H9 (cell line): Measurements from ENCODE around the gene LTB4R2. TPM values are rescaled to one million over a fixed set of nuclear protein-coding genes. Genes with fewer than 3 reads are reported as not detected.

Source experiments
- DNase-seq: peaks from one replicate; pipeline ENCODE4 v3.0.0-alpha.2; 2017
- H2AFZ ChIP-seq: one replicate; pipeline ENCODE4 v1.6.1; 2013; ENCODE audit warnings: mild to moderate bottlenecking, low read length, control low read depth, moderate library complexity
- H2AK5ac ChIP-seq: 2 replicates; pipeline ENCODE4 v1.6.1; 2013; ENCODE audit warnings: low read length, control low read depth, mixed read lengths; ENCODE audit not compliant: insufficient read length
- H2BK120ac ChIP-seq: one replicate; pipeline ENCODE4 v1.6.1; 2013; ENCODE audit warnings: low read depth, mild to moderate bottlenecking, low read length, control low read depth, inconsistent platforms; ENCODE audit not compliant: poor library complexity, severe bottlenecking
- H2BK12ac ChIP-seq: 2 replicates; pipeline ENCODE4 v1.6.1; 2013; ENCODE audit warnings: low read length, control low read depth, mixed read lengths, low read depth; ENCODE audit not compliant: insufficient read length
- H2BK15ac ChIP-seq: 2 replicates; pipeline ENCODE4 v1.6.1; 2013; ENCODE audit warnings: low read depth, low read length, control low read depth
- H2BK20ac ChIP-seq: one replicate; pipeline ENCODE4 v1.6.1; 2013; ENCODE audit warnings: low read depth, mild to moderate bottlenecking, low read length, control low read depth, inconsistent platforms; ENCODE audit not compliant: poor library complexity, severe bottlenecking
- H2BK5ac ChIP-seq: 2 replicates; pipeline ENCODE4 v1.6.1; 2013; ENCODE audit warnings: low read length, control low read depth, mixed read lengths; ENCODE audit not compliant: insufficient read length
- H3K14ac ChIP-seq: 2 replicates; pipeline ENCODE4 v1.6.1; 2013; ENCODE audit warnings: low read length, control low read depth; ENCODE audit not compliant: insufficient read depth
- H3K18ac ChIP-seq: 2 replicates; pipeline ENCODE4 v1.6.1; 2013; ENCODE audit warnings: low read depth, mild to moderate bottlenecking, mixed read lengths, low read length, control low read depth; ENCODE audit not compliant: insufficient read length
- H3K23ac ChIP-seq: 2 replicates; pipeline ENCODE4 v1.6.1; 2013; ENCODE audit warnings: low read length, control low read depth, mixed read lengths, low read depth; ENCODE audit not compliant: insufficient read length
- H3K23me2 ChIP-seq: 2 replicates; pipeline ENCODE4 v1.6.1; 2013; ENCODE audit warnings: low read depth, mild to moderate bottlenecking, mixed read lengths, low read length, control low read depth; ENCODE audit not compliant: insufficient read length, poor library complexity, severe bottlenecking
- H3K27ac ChIP-seq: 2 replicates; pipeline ENCODE4 v1.5.1; 2013; ENCODE audit warnings: low read length, control low read depth, mixed read lengths, low read depth; ENCODE audit not compliant: insufficient read length
- H3K27me3 ChIP-seq: 2 replicates; pipeline ENCODE4 v1.6.1; 2013; ENCODE audit warnings: low read length, control low read depth, inconsistent platforms; ENCODE audit not compliant: insufficient read depth
- H3K4ac ChIP-seq: 2 replicates; pipeline ENCODE4 v1.6.1; 2013; ENCODE audit warnings: low read depth, mild to moderate bottlenecking, control low read depth, inconsistent platforms, low read length, moderate library complexity
- H3K4me1 ChIP-seq: 2 replicates; pipeline ENCODE4 v1.6.1; 2013; ENCODE audit warnings: low read length, control low read depth, inconsistent platforms; ENCODE audit not compliant: insufficient read depth
- H3K4me2 ChIP-seq: 2 replicates; pipeline ENCODE4 v1.6.1; 2013; ENCODE audit warnings: low read length, control low read depth, mixed read lengths; ENCODE audit not compliant: insufficient read length, insufficient read depth
- H3K56ac ChIP-seq: 2 replicates; pipeline ENCODE4 v1.6.1; 2013; ENCODE audit warnings: low read depth, mild to moderate bottlenecking, mixed read lengths, low read length, control low read depth; ENCODE audit not compliant: insufficient read length
- H3K79me1 ChIP-seq: 2 replicates; pipeline ENCODE4 v1.6.1; 2013; ENCODE audit warnings: low read depth, mild to moderate bottlenecking, moderate library complexity, low read length, control low read depth, inconsistent platforms; ENCODE audit not compliant: insufficient read depth, poor library complexity, severe bottlenecking
- H3K79me2 ChIP-seq: 2 replicates; pipeline ENCODE4 v1.6.1; 2013; ENCODE audit warnings: low read length, control low read depth, inconsistent platforms; ENCODE audit not compliant: insufficient read depth
- H3K9ac ChIP-seq: 2 replicates; pipeline ENCODE4 v1.6.1; 2013; ENCODE audit warnings: low read length, control low read depth, mixed read lengths; ENCODE audit not compliant: insufficient read length; ENCODE audit errors: extremely low read depth
- H3K9me3 ChIP-seq: one replicate; pipeline ENCODE4 v1.6.1; 2013; ENCODE audit warnings: low read depth, low read length, inconsistent platforms; ENCODE audit not compliant: control insufficient read depth
- H3T11ph ChIP-seq: one replicate; pipeline ENCODE4 v1.6.1; 2013; ENCODE audit warnings: mild to moderate bottlenecking, low read length, control low read depth, inconsistent platforms
- H4K20me1 ChIP-seq: one replicate; pipeline ENCODE4 v1.6.1; 2013; ENCODE audit not compliant: control insufficient read depth, insufficient read length, insufficient read depth
- H4K5ac ChIP-seq: 2 replicates; pipeline ENCODE4 v1.6.1; 2013; ENCODE audit warnings: low read depth, mild to moderate bottlenecking, mixed read lengths, low read length, control low read depth; ENCODE audit not compliant: insufficient read length
- H4K8ac ChIP-seq: replicated peaks from 2 replicates; pipeline ENCODE4 v1.6.1; 2013; ENCODE audit warnings: low read length, control low read depth, mixed read lengths, low read depth; ENCODE audit not compliant: insufficient read length
- H4K91ac ChIP-seq: 2 replicates; pipeline ENCODE4 v1.6.1; 2013; ENCODE audit warnings: low read depth, mild to moderate bottlenecking, moderate library complexity, mixed read lengths, low read length, control low read depth; ENCODE audit not compliant: insufficient read length
- H3K27ac Mint-ChIP-seq, 3 experiments: 2 replicates in 2 of 3; 3 replicates in 1 of 3; pipeline ENCODE4 v1.8.0; 2020 to 2021; ENCODE audit warnings: mixed read lengths in 3 of 3, mild to moderate bottlenecking in 1 of 3, moderate library complexity in 1 of 3
- H3K27me3 Mint-ChIP-seq: 2 replicates; pipeline ENCODE4 v1.8.0; 2021; ENCODE audit warnings: low read depth, mild to moderate bottlenecking, moderate library complexity, mixed read lengths
- H3K36me3 Mint-ChIP-seq, 3 experiments: 2 replicates in 2 of 3; 3 replicates in 1 of 3; pipeline ENCODE4 v1.8.0; 2020 to 2021; ENCODE audit warnings: low read depth in 3 of 3, mixed read lengths in 3 of 3; ENCODE audit not compliant: insufficient read depth in 1 of 3
- H3K4me1 Mint-ChIP-seq, 2 experiments: 2 replicates each; pipeline ENCODE4 v1.8.0; 2020; ENCODE audit warnings: mixed read lengths in 2 of 2
- H3K4me3 Mint-ChIP-seq, 2 experiments: 2 replicates in 1 of 2; 3 replicates in 1 of 2; pipeline ENCODE4 v1.8.0; 2020 to 2021; ENCODE audit warnings: mild to moderate bottlenecking in 2 of 2, mixed read lengths in 2 of 2, moderate library complexity in 1 of 2
- H3K9me3 Mint-ChIP-seq, 2 experiments: 2 replicates in 1 of 2; 3 replicates in 1 of 2; pipeline ENCODE4 v1.8.0; 2020; ENCODE audit warnings: mild to moderate bottlenecking in 2 of 2, mixed read lengths in 2 of 2, moderate library complexity in 1 of 2
- WGBS: extraction: QIAGEN DNeasy Blood & Tissue Kit; methylation state at CpG from one replicate; pipeline ENCODE4 v1.1.7; 2013; ENCODE audit warnings: missing lambda C conversion rate, low lambda C conversion rate, mixed read lengths; ENCODE audit not compliant: insufficient read length; ENCODE audit errors: extremely low coverage; 5-methylcytosine and 5-hydroxymethylcytosine counted together
- total RNA-seq: library from RNA; stranded (reverse); gene quantifications from 2 replicates; pipeline ENCODE4 v1.2.1, GENCODE V29; 2021
- TF ChIP-seq, protein P1 (sequence below): fragments of 200-600 bp; sonication (generic); conservative IDR thresholded peaks from 3 replicates; pipeline ENCODE4 v1.8.0; 2021; ENCODE audit warnings: antibody characterized with exemption, mild to moderate bottlenecking

Gene LTB4R2
- total RNA-seq, 1 experiment from 2014 or later, result 13.4 TPM

- Histone ChIP-seq H3K56ac (no peak overlapping the region), H3K14ac (no peak overlapping the region), H3K27me3 (no peaks in the 10 kb centered on the region; the same call in 1 of the 2 replicates), H4K91ac (no peak overlapping the region), H3K79me1 (no peaks in the 10 kb centered on the region), H2BK20ac (no peak overlapping the region), H2AFZ (no peak overlapping the region), H2BK15ac (no peak overlapping the region), H2BK12ac (no peak overlapping the region), H4K8ac (no peak overlapping the region), H3K4me1 (no peaks in the 10 kb centered on the region), H3K23me2 (no peaks in the 10 kb centered on the region), H4K20me1 (no peaks in the 10 kb centered on the region), H3T11ph (no peak overlapping the region), H3K18ac (no peak overlapping the region), H3K9me3 (no peaks in the 10 kb centered on the region), H2BK120ac (no peak overlapping the region), H2AK5ac (no peak overlapping the region), H3K4ac (no peak overlapping the region), H4K5ac (no peak overlapping the region), H3K79me2 (no peaks in the 10 kb centered on the region), H3K4me2 (no peak overlapping the region), H3K9ac (no peak overlapping the region), H2BK5ac (no peak overlapping the region), H3K27ac (no peak overlapping the region), H3K23ac (no peak overlapping the region)
- no CpG with 5 or more reads among the region's 7 CpGs for WGBS
- H3K27ac Mint-ChIP-seq, result no peak overlapping the region
- H3K9me3 Mint-ChIP-seq, result no peaks in the 10 kb centered on the region; a peak in 1 of 5 replicates
- H3K36me3 Mint-ChIP-seq, result no peaks in the 10 kb centered on the region
- TF ChIP-seq, protein P1, sequence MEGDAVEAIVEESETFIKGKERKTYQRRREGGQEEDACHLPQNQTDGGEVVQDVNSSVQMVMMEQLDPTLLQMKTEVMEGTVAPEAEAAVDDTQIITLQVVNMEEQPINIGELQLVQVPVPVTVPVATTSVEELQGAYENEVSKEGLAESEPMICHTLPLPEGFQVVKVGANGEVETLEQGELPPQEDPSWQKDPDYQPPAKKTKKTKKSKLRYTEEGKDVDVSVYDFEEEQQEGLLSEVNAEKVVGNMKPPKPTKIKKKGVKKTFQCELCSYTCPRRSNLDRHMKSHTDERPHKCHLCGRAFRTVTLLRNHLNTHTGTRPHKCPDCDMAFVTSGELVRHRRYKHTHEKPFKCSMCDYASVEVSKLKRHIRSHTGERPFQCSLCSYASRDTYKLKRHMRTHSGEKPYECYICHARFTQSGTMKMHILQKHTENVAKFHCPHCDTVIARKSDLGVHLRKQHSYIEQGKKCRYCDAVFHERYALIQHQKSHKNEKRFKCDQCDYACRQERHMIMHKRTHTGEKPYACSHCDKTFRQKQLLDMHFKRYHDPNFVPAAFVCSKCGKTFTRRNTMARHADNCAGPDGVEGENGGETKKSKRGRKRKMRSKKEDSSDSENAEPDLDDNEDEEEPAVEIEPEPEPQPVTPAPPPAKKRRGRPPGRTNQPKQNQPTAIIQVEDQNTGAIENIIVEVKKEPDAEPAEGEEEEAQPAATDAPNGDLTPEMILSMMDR, result no peak
- no peak for DNase-seq
- H3K4me3 Mint-ChIP-seq, result no peak overlapping the region
- H3K4me1 Mint-ChIP-seq, result no peaks in the 10 kb centered on the region
- peaks cover 68% of the 10 kb centered on the region for H3K27me3 Mint-ChIP-seq
These were observed 45.1 kb downstream of the LTB4R2 start for GRCh38 chr14:24355009-24355408.
